DOHH2 (cell line): ENCODE data around the gene PARP1.

Source experiments
- CTCF ChIP-seq: fragments of 200-600 bp; sonication (generic); IDR thresholded peaks from one replicate; pipeline ENCODE4 v1.5.1; 2014; ENCODE audit warnings: antibody characterized with exemption, mild to moderate bottlenecking, low read depth, low read length; ENCODE audit not compliant: poor library complexity, severe bottlenecking
- EZH2phosphoT487 ChIP-seq: fragments of 200-600 bp; sonication (generic); IDR thresholded peaks from 2 replicates; pipeline ENCODE4 v1.6.1; 2017; ENCODE audit warnings: borderline replicate concordance, mild to moderate bottlenecking, antibody characterized with exemption, low read length, moderate library complexity, mixed read lengths

GRCh38 chr1:226457307-226457712 lies 49.4 kb upstream of the PARP1 start:
- TF ChIP-seq CTCF (peak; percentile 55), EZH2phosphoT487 (no peak)
